Retinal pigment epithelial cell (primary cell): ENCODE measurements around the gene RASA1.
A peak's percentile ranks its signal among the peaks of the same experiment; 100 is the strongest.

ENCODE experiments used
- DNase-seq: peaks from one replicate; pipeline ENCODE4 v3.0.0-alpha.2; 2010; ENCODE audit warnings: low read depth
- H3K4me3 ChIP-seq: 2 replicates; pipeline ENCODE4 v1.5.1; 2011; ENCODE audit warnings: mild to moderate bottlenecking, low read length, control low read depth, moderate library complexity
- TF ChIP-seq, protein P1 (sequence below): conservative IDR thresholded peaks from 2 replicates; pipeline ENCODE4 v1.5.1; 2011; ENCODE audit warnings: low read depth, low read length, control low read depth, inconsistent platforms

Gene RASA1

DNA sequence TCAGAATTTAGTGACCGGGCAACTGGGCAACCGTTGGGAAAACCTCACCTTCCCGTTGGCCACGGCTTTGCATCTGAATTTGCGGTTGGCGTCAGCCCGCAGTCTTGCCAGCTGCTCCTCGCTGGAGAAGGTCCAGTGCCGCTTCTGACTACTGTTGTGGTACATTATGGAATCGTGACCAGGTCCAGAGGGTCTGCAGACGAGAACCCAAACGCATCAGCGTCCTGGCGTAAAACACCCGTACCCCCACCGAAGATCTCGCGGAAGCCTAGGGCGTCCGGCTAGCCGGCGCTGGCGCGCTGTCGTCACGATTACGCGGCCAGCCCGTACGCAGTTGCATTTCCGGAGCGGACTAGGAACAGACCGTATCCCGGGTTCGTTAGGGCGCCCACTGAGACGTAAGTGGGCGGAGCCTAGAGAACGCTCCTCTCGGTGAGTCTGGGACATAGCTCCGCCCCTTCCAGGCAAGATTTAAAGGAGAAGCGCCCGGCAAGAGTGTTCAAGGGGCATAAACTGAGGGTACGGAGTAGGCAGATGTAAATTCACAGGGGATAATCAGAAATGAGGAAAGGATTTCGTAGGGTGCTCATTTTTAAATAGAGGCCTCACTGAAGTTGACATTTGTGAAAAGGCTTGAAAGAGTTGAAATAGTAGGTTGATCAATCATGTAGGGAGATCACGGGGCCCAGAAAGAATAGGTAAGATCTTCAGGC, 145.1 kb downstream of the RASA1 start, which contains the start of gene CCNH:
Gene CCNH (minus strand): TSS at position 301 of the 713 bp plus-strand sequence. CDS start 136 bp downstream, at position 165.
- DNase-seq: peak; percentile 93
- peak within 1 kb of the TSS; percentile 97 for H3K4me3 ChIP-seq
- TF ChIP-seq, protein P1, sequence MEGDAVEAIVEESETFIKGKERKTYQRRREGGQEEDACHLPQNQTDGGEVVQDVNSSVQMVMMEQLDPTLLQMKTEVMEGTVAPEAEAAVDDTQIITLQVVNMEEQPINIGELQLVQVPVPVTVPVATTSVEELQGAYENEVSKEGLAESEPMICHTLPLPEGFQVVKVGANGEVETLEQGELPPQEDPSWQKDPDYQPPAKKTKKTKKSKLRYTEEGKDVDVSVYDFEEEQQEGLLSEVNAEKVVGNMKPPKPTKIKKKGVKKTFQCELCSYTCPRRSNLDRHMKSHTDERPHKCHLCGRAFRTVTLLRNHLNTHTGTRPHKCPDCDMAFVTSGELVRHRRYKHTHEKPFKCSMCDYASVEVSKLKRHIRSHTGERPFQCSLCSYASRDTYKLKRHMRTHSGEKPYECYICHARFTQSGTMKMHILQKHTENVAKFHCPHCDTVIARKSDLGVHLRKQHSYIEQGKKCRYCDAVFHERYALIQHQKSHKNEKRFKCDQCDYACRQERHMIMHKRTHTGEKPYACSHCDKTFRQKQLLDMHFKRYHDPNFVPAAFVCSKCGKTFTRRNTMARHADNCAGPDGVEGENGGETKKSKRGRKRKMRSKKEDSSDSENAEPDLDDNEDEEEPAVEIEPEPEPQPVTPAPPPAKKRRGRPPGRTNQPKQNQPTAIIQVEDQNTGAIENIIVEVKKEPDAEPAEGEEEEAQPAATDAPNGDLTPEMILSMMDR: no peak

DNA sequence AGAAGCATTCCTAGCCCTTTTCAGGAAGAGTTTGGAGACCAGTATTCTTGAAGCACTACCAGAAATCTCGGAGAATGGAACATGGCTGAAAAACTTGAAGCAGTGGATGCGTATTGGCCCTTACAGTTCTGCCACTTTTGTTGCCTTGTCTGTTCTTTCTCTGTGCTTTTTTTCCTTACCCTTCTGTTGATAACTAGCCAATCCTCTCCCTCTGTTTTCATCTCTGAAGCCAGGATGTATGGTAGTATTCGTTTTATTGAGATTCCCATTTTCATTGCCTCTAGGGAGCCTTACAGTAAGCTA, 145.6 kb downstream of the RASA1 start:
- DNase-seq: no peak
- peak overlapping the region; percentile 97 for H3K4me3 ChIP-seq
- TF ChIP-seq, protein P1: no peak

DNA sequence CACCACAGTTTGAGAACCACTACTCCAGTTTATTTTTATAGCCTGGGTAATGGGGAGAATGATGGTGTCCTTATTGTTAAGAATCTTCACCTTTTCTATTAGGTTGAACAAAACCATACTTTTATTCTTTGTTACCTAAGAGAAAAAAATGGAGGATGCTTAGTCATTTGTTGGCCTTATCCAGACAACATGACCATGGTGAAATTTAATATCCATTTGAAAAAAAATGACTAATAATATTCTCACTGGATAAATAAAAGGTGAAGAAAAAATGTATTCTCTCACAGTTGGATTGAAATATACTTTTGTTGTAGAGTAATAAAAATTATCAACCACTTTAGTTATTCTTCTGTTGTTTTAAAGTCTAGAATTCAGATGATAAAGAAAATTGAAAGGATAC, 150.8 kb downstream of the RASA1 start:
- DNase-seq: no peak
- H3K4me3 ChIP-seq: no peak overlapping the region
- TF ChIP-seq, protein P1: no peak

DNA sequence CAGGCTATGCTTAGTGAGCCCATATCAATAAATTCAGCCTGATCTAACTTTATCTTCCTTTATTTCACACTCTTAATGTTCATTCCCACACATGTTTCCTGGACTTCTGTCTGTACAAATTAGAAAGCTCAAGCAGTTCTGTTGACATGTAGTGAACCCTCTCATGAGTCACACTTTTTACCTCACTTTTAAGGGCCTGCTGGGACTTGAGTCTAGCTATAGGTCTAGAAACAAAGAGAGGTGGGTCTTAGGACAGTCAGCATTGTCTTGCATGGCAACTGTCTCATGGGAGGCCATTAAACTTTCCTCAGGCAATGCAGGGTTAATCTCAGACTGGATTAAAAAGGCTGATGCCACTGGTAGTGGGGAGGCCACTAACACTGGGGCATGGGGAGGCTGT, 153.6 kb downstream of the RASA1 start:
- DNase-seq: no peak
- TF ChIP-seq, protein P1: no peak
- no peak overlapping the region for H3K4me3 ChIP-seq

DNA sequence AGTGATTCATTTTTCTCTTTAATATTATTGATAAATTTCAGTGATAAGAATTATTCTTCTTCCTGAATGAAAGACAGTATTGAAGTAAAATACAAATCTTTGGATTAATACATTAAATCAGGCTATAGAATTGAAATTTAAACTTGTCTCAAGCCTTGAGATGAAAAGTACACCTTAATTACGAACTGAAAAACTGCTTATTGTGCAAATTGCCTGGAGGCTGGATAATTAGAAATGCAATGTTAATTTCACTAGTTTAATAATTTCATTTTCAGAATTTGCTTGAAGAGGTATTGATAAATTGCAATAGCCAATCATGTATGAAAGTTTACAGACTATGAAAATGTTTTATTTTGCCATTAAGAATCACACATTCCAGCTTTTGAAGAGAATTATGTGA, 156.1 kb downstream of the RASA1 start:
- no peak for DNase-seq
- TF ChIP-seq, protein P1: no peak
- H3K4me3 ChIP-seq: no peak overlapping the region

DNA sequence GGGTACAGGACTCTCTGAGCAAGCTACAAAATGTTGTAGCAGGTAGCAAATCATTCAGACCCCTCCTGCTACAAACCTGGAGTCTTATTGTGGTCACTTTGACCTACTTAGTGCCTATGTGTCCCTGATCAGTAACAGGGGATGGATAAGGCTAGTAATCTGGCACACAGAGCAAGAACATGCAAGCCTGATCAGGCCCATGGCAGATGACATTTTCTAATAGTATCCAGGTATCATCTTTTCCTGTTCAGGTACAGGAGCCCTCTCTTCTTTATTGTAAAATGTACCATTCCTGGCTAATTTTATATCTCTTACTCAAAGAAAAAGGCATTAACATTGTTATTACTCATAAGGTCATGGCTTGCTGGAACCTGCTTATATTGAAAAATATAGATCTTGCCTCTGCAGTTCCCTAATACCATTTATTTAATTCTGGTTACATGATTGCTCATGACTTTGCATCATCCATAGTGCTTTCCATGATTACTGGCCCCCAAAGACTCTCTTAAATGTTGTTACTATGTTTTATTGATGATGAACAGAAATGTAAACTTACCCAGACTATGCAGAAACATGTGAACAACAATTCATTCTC, 163.3 kb downstream of the RASA1 start:
- no peak overlapping the region for H3K4me3 ChIP-seq
- no peak for DNase-seq
- TF ChIP-seq, protein P1: no peak

DNA sequence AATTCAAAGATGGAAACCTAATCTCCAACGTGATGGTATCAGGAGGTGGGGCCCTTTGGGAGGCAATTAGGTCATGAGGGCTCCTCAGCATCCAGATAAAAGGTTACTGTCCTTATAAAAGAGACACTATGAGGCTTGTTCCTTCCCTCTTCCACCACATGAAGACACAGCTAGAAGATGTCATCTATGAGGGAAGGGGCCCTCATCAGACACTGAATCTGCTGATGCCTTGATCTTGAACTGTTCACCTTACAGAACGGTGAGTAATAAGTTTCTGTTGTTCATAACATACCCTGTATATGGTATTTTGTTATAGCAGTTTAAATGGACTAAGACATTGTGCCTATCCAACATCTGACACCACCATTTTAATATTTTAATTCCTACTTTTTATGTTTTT, 164.8 kb downstream of the RASA1 start:
- no peak overlapping the region for H3K4me3 ChIP-seq
- DNase-seq: no peak
- TF ChIP-seq, protein P1: no peak
